A673 (cell line): Measurements from ENCODE around the gene SOX11.

Experiments
- EZH2 ChIP-seq: fragments of 200-600 bp; sonication (generic); IDR thresholded peaks from 2 replicates; pipeline ENCODE4 v1.6.1; 2017; ENCODE audit warnings: borderline replicate concordance, low read depth, mild to moderate bottlenecking, mixed read lengths, antibody characterized with exemption, low read length; ENCODE audit not compliant: poor library complexity, severe bottlenecking
- TF ChIP-seq, protein P1 (sequence below): fragments of 300-800, 200-600 bp; sonication (generic); conservative IDR thresholded peaks from 2 replicates; pipeline ENCODE4 v1.5.1; 2017; ENCODE audit warnings: low read depth, mild to moderate bottlenecking, antibody characterized with exemption, low read length, moderate library complexity, mixed read lengths

GRCh38 chr2:5705490-5705889 is 13.3 kb downstream of the SOX11 start:
- TF ChIP-seq, protein P1, sequence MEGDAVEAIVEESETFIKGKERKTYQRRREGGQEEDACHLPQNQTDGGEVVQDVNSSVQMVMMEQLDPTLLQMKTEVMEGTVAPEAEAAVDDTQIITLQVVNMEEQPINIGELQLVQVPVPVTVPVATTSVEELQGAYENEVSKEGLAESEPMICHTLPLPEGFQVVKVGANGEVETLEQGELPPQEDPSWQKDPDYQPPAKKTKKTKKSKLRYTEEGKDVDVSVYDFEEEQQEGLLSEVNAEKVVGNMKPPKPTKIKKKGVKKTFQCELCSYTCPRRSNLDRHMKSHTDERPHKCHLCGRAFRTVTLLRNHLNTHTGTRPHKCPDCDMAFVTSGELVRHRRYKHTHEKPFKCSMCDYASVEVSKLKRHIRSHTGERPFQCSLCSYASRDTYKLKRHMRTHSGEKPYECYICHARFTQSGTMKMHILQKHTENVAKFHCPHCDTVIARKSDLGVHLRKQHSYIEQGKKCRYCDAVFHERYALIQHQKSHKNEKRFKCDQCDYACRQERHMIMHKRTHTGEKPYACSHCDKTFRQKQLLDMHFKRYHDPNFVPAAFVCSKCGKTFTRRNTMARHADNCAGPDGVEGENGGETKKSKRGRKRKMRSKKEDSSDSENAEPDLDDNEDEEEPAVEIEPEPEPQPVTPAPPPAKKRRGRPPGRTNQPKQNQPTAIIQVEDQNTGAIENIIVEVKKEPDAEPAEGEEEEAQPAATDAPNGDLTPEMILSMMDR: no peak
- no peak for TF ChIP-seq EZH2
